GM21786 (cell line): ENCODE results near the gene LRRC3.
"Not testable (repeated sequence)": the region's sequence is repeated elsewhere in the genome, so short reads cannot be mapped to it uniquely, and the experiment has no call there.

ENCODE experiments used
- ATAC-seq: cut with Tn5 transposase; IDR thresholded peaks from one replicate; pipeline ENCODE4 v1.9.1; 2021; ENCODE audit not compliant: unreplicated experiment

LRRC3 gene

DNA sequence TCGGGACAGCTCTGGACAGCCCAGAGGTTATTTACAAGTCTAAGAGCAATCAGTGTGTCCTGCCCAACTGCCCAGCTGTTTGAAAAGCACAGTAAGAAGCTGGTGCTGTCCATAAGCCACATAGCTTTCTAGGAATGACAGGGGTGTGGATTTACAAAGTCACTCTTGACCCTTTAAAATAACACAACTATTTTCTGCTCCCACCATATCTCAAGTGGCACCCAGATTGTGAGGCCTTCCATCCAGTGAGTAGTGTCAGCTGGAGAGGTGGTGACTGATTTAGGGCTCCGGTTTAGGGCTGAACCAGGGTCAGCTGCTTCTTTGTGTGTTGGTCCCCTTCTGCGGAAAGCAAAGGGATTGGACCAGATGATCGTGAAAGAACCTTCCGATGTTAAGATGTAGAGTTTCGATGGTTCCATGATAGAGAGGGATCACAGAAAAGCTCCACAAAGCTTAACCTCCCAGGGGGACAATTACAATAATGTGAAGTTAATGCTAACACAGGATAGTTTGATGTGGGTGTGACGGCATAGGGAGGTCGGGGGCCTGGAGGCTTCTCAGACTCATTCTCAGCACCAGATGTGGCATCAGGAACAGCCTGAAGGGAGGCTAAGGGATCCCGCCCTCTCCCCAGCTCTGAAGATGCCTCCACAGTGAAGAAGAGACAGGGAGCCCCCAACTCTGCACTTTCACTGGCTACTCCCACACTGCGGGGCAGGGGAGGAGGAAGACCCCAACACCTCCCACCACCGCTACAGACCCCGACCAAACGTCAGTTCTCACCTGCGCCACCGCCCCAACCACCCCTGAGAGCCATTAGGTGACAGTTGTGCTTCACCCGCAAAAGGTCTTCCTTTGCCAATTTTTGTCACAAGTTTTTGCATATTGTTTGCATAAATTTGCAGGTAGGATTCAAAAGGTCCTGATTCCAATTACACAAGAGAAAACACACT, 40.6 kb downstream of the LRRC3 start:
- no peak for ATAC-seq

- ATAC-seq, result no peak
Observed at GRCh38 chr21:44496564-44497550, 41.5 kb downstream of the LRRC3 start.

DNA sequence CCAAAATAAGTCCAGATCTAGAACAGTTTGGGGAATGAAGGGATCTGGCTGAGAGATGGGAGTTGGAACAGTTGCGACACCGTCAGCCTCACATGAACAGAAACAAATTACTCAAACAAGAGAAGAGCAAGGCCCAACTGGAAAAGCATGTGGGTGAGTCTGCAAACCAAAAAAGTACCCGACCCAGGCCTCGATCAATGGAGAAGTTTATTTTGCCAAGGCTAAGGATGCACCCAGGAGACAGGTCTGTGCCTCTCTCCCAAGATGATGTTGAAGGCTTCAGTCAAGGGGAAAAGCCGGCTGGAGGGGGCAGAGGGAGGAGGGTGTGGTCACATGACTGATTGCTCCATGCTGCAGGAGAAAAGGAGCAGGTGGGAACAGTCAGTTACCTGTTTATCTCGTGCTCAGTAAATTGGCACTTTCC, 42.4 kb downstream of the LRRC3 start:
- ATAC-seq, result no peak

- no peak for ATAC-seq
Observed at GRCh38 chr21:44498280-44499210, 43.2 kb downstream of the LRRC3 start.

- ATAC-seq, result no peak
Observed at GRCh38 chr21:44499211-44499560, 43.9 kb downstream of the LRRC3 start.

- ATAC-seq, result no peak
Observed at GRCh38 chr21:44499631-44500030, 44.3 kb downstream of the LRRC3 start.

GRCh38 chr21:44500111-44500510, 44.8 kb downstream of the LRRC3 start:
- no peak for ATAC-seq

DNA sequence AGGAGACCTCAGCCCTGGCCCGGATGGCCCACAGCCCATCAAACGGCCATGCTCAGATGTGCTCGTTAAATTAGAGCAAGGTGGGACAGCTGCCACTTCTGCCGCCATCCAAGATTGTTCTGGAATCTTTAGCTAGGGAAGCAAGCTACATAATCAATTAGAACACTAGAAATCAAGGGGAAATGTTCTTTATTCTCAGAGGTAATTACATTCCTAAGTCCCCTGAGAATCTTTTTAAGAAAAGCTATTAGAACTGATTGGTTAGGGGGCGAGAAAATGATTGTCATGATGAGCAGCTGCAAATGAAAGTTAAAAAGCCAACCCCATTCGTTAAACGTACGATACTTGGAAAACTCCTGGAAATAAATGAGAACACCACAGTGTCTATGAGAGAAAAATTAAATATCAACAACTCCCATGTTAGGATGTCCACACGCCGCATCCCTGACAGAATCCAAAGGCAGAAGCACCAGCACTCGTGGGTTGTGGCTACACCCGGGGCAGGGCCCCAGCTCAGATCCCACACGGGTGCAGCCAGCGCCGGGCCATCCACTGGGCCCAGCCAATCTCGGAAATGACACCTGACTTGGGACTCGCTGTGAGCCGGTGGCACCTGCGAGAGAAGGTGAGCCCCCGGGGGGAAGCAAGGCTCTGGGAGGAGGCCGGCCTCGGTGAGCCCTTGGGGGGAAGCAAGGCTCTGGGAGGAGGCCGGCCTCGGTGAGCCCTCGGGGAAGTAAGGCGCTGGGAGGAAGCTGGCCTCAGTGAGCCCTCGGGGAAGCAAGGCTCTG, 47.1 kb downstream of the LRRC3 start:
- ATAC-seq, result no peak

- ATAC-seq, result not testable (repeated sequence)
Observed at GRCh38 chr21:44503006-44503889, 47.9 kb downstream of the LRRC3 start.

- no peak for ATAC-seq
Observed at GRCh38 chr21:44503901-44504399, 48.6 kb downstream of the LRRC3 start.

DNA sequence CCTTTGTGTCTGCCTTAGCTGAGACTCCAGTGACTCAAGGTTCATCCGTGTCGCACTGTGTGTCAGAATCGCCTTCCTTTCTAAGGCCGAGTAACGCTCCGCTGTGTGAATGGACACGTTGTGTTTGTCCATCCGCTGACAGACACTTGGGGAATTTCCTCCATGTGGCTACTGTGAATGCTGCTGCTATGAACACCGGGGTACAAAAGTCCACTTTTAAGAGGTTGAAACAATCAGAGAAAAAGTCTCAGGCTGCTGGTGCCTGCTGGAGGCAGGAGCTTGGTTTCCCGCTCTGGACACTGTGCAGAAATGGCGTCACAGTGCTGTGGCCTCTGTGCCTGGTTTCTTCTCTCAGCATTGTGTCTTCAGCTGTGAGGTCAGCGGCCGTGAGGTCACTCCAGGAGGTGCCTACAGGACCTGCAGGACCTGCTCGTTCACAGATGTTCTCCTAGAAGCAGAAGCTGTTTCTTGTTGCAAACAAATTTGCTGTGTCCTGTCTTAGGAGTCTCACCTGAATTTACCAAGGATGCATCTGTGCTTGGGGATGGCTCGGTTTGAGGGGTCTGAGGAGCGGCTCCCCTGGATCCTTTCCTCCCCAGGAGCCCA, 50.5 kb downstream of the LRRC3 start:
- ATAC-seq, result no peak

- ATAC-seq, result no peak
Observed at GRCh38 chr21:44506279-44507255, 51.3 kb downstream of the LRRC3 start.

GRCh38 chr21:44507673-44508425, 52.5 kb downstream of the LRRC3 start:
- ATAC-seq, result no peak

DNA sequence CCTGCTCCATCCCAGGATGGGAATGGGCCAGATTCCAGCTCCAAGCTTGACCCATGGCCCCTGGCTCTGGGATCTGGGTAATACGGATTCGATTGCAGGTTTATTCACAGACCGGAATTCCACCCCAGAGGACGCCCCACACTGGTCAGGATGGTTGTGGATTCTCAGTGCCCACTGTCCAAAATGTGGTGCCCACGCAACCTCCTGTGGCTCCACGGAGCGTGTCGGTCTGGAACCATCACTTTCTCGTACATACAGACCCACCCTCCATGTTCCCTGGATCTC, 53.1 kb downstream of the LRRC3 start:
- no peak for ATAC-seq

DNA sequence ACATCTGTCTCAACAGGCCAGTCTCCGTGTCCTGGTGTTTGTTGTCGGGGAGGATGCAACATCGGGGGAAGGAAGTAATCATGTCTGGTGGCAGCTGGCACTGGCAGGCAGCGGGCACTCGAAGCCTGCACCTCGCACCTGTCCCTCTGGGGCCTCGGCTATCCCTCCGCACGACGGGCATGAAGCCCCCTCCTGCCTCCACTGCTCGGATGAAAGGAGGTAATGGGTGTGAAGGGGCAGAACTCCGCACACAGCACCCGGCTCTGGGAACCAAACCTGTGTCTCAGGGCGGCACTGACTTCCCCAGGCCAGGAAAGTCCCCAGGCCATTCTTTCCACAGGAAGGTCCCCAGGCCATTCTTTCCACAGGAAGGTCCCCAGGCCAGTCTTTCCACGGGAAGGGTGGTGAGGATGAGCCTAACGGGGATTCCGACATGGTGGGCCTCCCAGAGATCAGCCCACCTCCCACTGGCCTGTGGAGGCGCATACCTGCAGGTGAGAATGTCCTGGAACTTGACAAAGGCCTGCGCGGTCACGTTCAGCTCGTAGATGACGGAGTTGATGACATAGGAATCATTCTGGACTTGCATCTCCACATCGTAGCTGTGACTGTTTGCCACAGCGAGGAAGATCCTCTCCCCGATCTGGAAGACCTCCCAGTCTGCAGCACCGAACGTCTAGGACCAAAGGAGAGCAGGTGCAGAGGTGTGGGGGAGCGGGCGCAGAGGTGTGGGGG, 53.6 kb downstream of the LRRC3 start:
- no peak for ATAC-seq

DNA sequence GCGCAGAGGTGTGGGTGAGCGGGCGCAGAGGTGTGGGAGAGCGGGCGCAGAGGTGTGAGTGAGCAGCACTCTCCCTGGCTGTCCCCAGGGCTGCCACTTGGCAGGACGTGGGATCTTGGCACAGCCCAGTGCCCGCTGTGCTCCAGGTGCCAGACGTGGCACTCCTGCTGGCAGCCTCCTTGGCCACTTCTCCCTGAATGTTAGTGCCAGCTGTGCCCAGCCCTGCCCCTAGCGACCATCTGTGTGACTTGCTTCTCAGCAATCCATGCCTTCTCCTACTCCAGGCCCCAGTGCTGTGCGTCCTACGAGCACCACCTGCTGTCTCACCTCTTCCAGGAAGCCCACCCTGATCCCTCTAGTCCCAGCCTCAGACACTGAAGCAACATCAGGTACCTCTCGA, 54.2 kb downstream of the LRRC3 start:
- ATAC-seq, result no peak
